Cardiac septum (tissue), 1 donor: Measurements from ENCODE around the gene DENND5B. TPM values are rescaled to one million over a fixed set of nuclear protein-coding genes. Genes with fewer than 3 reads are reported as not detected.
"Not testable (repeated sequence)": the region's sequence is repeated elsewhere in the genome, so short reads cannot be mapped to it uniquely, and the experiment has no call there.

Source experiments
- DNase-seq: peaks from one replicate; pipeline ENCODE4 v3.0.0-alpha.2; 2020; ENCODE audit warnings: low spot score
- intact Hi-C: fragments of 100-400 bp; cut with DNase I; formaldehyde crosslinking; loops from one replicate; pipeline ENCODE4 v1.14.0; 2022
- total RNA-seq: library from RNA; stranded (reverse); fragmentation: NEBNext Ultra II Directional; extraction: Animal tissue kit (Norgen Biotek cat#: 25700); gene quantifications from one replicate; pipeline ENCODE4 v1.2.1, GENCODE V29; 2021
- donor health status: DM: no; HTN: no; CAD: no.

The DENND5B gene
- total RNA-seq, 1 donor from 2014 or later: 42.3 TPM

GRCh38 chr12:31597066-31597465 lies 6.1 kb upstream of the DENND5B start:
- intact Hi-C loops: no loop called here
- no peak for DNase-seq

GRCh38 chr12:31594681-31595080 lies 3.7 kb upstream of the DENND5B start:
- DNase-seq: no peak
- intact Hi-C loops: loop anchor here (5.0 kb wide), 1 partner anchor 267 kb away; the partner anchor contains the start of gene SINHCAF

- DNase-seq: no peak
- intact Hi-C loops: loop anchor here (1.0 to 5.0 kb wide), 3 partner anchors 39 to 264 kb away; partner anchors contain the start of genes AMN1 and SINHCAF
Measured at GRCh38 chr12:31591380-31591901, 505 bp upstream of the DENND5B start.

GRCh38 chr12:31589904-31590641 lies 863 bp downstream of the DENND5B start:
- intact Hi-C loops: loop anchor here (2.0 to 10.0 kb wide), 3 partner anchors 85 to 263 kb away; partner anchors contain the start of genes AMN1 and SINHCAF
- DNase-seq: peak; percentile 84

GRCh38 chr12:31589598-31589903 lies 1.4 kb downstream of the DENND5B start:
- intact Hi-C loops: loop anchor here (10.0 kb wide), 1 partner anchor 85 kb away; no protein-coding TSS in a partner anchor
- no peak for DNase-seq

GRCh38 chr12:31588976-31589375 lies 2.0 kb downstream of the DENND5B start:
- intact Hi-C loops: loop anchor here (10.0 kb wide), 1 partner anchor 84 kb away; no protein-coding TSS in a partner anchor
- no peak for DNase-seq

GRCh38 chr12:31586728-31587127 lies 4.2 kb downstream of the DENND5B start:
- intact Hi-C loops: loop anchor here (10.0 kb wide), 1 partner anchor 82 kb away; no protein-coding TSS in a partner anchor
- DNase-seq: no peak

- intact Hi-C loops: loop anchor here (10.0 kb wide), 1 partner anchor 81 kb away; no protein-coding TSS in a partner anchor
Measured at GRCh38 chr12:31585895-31586294, 5.0 kb downstream of the DENND5B start.

GRCh38 chr12:31585271-31585670 lies 5.7 kb downstream of the DENND5B start:
- DNase-seq: no peak
- intact Hi-C loops: loop anchor here (10.0 kb wide), 1 partner anchor 80 kb away; no protein-coding TSS in a partner anchor

More at GRCh38 chr12:31585895-31586294, 5.0 kb downstream of the DENND5B start:
- DNase-seq: no peak

GRCh38 chr12:31584782-31585181 lies 6.2 kb downstream of the DENND5B start:
- intact Hi-C loops: loop anchor here (10.0 kb wide), 1 partner anchor 80 kb away; no protein-coding TSS in a partner anchor
- DNase-seq: no peak

- no peak for DNase-seq
- intact Hi-C loops: loop anchor here (10.0 kb wide), 1 partner anchor 79 kb away; no protein-coding TSS in a partner anchor
Measured at GRCh38 chr12:31583878-31584277, 7.1 kb downstream of the DENND5B start.

- no peak for DNase-seq
- intact Hi-C loops: loop anchor here (10.0 kb wide), 1 partner anchor 77 kb away; no protein-coding TSS in a partner anchor
Measured at GRCh38 chr12:31582155-31582554, 8.8 kb downstream of the DENND5B start.

GRCh38 chr12:31578632-31579031 lies 12.3 kb downstream of the DENND5B start:
- intact Hi-C loops: no loop called here
- DNase-seq: no peak

GRCh38 chr12:31574803-31575575 lies 15.9 kb downstream of the DENND5B start:
- intact Hi-C loops: no loop called here
- no peak for DNase-seq

GRCh38 chr12:31574367-31574766 lies 16.6 kb downstream of the DENND5B start:
- DNase-seq, intact Hi-C loops: not testable (repeated sequence)

GRCh38 chr12:31572900-31573600 lies 17.9 kb downstream of the DENND5B start:
- intact Hi-C loops: no loop called here
- no peak for DNase-seq

- intact Hi-C loops: no loop called here
Measured at GRCh38 chr12:31570880-31571279, 20.1 kb downstream of the DENND5B start.

GRCh38 chr12:31569517-31569916 lies 21.4 kb downstream of the DENND5B start:
- intact Hi-C loops, DNase-seq: not testable (repeated sequence)

More at GRCh38 chr12:31570880-31571279, 20.1 kb downstream of the DENND5B start:
- no peak for DNase-seq

GRCh38 chr12:31568498-31568897 lies 22.4 kb downstream of the DENND5B start:
- DNase-seq: no peak
- intact Hi-C loops: no loop called here
